Testis (tissue), 2 donors: ENCODE results near the gene PWWP2B.

Experiments used
- POLR2A ChIP-seq: fragments of 450-650 bp; IDR thresholded peaks from one replicate; pipeline ENCODE4 v1.6.1; 2017; ENCODE audit warnings: antibody characterized with exemption, mild to moderate bottlenecking, moderate library complexity
- TF ChIP-seq, protein P1 (sequence below), 3 experiments: fragments of 450-650 bp in 2 of 3; fragments of 200-600 bp in 1 of 3; sonication (generic) in 1 of 3; IDR thresholded peaks; one replicate each; pipeline ENCODE4 v1.5.1; 2016 to 2019; ENCODE audit warnings: antibody characterized with exemption in 3 of 3, mild to moderate bottlenecking in 2 of 3, moderate library complexity in 1 of 3

DNA sequence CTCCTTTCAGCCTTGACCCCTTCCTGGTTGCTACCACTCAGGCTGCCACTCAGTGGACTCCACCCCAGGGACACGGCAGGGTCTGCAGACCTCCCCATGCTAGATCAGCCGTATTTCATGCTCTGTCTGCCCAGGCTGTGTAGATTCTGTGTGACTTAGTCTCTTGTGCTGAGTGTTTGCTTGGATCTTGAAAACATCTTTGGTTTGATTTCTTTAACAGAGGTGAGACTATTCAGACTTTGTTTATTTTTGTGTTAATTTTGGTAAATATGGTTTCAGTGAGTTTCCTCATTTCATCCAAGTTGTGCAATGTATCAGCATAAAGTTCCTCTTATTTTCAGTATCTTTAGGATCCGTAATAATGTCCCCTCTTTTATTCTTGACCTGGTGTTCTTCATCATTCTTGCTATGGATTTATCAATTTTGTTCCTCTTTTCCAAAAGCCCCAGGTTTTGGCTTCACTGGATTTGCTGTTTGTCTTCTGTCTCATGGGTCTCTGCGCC, 21.2 kb upstream of the PWWP2B start:
- no peak for TF ChIP-seq POLR2A
- TF ChIP-seq, protein P1, sequence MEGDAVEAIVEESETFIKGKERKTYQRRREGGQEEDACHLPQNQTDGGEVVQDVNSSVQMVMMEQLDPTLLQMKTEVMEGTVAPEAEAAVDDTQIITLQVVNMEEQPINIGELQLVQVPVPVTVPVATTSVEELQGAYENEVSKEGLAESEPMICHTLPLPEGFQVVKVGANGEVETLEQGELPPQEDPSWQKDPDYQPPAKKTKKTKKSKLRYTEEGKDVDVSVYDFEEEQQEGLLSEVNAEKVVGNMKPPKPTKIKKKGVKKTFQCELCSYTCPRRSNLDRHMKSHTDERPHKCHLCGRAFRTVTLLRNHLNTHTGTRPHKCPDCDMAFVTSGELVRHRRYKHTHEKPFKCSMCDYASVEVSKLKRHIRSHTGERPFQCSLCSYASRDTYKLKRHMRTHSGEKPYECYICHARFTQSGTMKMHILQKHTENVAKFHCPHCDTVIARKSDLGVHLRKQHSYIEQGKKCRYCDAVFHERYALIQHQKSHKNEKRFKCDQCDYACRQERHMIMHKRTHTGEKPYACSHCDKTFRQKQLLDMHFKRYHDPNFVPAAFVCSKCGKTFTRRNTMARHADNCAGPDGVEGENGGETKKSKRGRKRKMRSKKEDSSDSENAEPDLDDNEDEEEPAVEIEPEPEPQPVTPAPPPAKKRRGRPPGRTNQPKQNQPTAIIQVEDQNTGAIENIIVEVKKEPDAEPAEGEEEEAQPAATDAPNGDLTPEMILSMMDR (IDR thresholded peaks at IDR 0.05) = no peak
